ENCODE data around the gene KMT5B.

KMT5B gene

DNA sequence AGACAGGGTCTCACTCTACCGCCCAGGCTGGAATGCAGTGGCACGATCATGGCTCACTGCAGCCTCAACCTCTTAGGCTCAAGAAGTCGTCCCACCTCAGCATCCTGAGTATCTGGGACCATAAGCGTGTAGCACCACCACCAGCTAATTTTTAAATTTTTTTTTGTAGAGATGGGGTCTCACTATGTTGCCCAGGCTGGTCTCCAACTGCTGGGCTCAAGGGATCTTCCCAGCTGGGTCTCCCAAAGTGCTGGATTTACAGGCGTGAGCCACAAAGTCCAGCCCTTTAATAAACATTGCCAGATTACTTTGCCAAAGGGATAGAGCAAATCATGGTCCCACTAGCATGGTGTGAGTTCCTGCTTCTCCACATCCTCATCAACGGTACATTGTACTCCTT, 45.6 kb downstream of the KMT5B start:
- Histone ChIP-seq H3K36me3 (ENCODE audit: insufficient read depth) (no peaks in the 10 kb centered on the region; the same call in 1 of the 2 replicates), H4K20me1 (ENCODE audit: insufficient read depth) (no peaks in the 10 kb centered on the region), H3K27ac (no peak overlapping the region), H3K9ac (no peak overlapping the region), H3K4me2 (no peak overlapping the region), H3K79me2 (ENCODE audit: insufficient read depth, low read depth) (no peaks in the 10 kb centered on the region), H3K4me3 (IDR thresholded peaks at IDR 0.05; ENCODE audit: insufficient read depth, low read depth, low read length) (no peak overlapping the region), H2AFZ (ENCODE audit: low read depth) (no peak overlapping the region), H3K27me3 (ENCODE audit: insufficient read depth, low read depth) (no peaks in the 10 kb centered on the region), H3K4me1 (ENCODE audit: low read depth, poor library complexity, severe bottlenecking) (no peaks in the 10 kb centered on the region)
- TF ChIP-seq, protein P1, sequence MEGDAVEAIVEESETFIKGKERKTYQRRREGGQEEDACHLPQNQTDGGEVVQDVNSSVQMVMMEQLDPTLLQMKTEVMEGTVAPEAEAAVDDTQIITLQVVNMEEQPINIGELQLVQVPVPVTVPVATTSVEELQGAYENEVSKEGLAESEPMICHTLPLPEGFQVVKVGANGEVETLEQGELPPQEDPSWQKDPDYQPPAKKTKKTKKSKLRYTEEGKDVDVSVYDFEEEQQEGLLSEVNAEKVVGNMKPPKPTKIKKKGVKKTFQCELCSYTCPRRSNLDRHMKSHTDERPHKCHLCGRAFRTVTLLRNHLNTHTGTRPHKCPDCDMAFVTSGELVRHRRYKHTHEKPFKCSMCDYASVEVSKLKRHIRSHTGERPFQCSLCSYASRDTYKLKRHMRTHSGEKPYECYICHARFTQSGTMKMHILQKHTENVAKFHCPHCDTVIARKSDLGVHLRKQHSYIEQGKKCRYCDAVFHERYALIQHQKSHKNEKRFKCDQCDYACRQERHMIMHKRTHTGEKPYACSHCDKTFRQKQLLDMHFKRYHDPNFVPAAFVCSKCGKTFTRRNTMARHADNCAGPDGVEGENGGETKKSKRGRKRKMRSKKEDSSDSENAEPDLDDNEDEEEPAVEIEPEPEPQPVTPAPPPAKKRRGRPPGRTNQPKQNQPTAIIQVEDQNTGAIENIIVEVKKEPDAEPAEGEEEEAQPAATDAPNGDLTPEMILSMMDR (conservative IDR thresholded peaks at IDR 0.05; ENCODE audit: low read depth, low read length): no peak

DNA sequence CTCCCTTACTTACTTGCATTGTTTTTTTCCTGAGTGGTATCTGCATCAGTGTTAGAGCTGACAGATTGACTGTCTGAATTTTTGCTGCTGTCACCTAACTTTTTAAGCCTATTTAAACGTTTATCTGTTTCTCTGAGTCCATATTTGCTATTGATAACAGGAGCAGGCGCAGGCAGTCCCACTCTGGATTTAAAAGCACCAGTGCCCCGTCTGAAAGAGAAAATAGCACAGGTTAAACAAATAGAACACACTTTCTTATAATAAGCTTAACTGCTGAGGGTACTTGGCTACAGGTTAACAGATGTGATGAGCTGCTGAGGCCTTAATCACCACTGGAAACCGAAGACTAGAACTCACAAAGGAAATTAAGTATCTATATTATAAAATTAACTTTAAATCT, 46.1 kb downstream of the KMT5B start:
- H3K4me2 ChIP-seq: no peak overlapping the region

DNA sequence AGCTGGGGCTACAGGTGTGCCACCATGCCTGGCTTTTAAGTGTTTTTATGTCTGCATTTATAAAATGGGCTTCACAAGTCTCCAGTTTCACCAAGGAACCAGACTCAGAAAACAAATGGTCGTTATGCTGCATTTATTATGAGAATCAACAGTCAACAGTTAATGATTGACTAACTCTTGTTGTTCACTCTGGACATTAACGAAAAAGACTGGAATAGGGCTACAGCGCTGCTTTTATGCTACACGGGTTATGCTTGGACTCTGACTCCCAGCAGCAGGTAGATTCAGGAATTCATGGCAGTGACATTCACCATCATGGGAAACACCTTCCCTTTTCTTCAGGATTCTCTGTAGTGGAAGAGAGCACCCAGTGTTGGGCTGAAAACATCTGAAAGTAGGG, 47.5 kb downstream of the KMT5B start:
- Histone ChIP-seq H3K27me3 (ENCODE audit: insufficient read depth, low read depth) (no peaks in the 10 kb centered on the region), H2AFZ (ENCODE audit: low read depth) (no peak overlapping the region), H3K79me2 (ENCODE audit: insufficient read depth, low read depth) (no peaks in the 10 kb centered on the region), H3K4me1 (ENCODE audit: low read depth, poor library complexity, severe bottlenecking) (no peaks in the 10 kb centered on the region), H3K4me3 (IDR thresholded peaks at IDR 0.05; ENCODE audit: insufficient read depth, low read depth, low read length) (no peak overlapping the region), H3K4me2 (no peak overlapping the region), H3K36me3 (ENCODE audit: insufficient read depth) (no peaks in the 10 kb centered on the region; the same call in 1 of the 2 replicates), H4K20me1 (ENCODE audit: insufficient read depth) (no peaks in the 10 kb centered on the region), H3K9ac (no peak overlapping the region), H3K27ac (no peak overlapping the region)
- TF ChIP-seq, protein P1 (conservative IDR thresholded peaks at IDR 0.05; ENCODE audit: low read depth, low read length): no peak

More for the DNA sequence above, 46.1 kb downstream of the KMT5B start:
- H3K27ac ChIP-seq: no peak overlapping the region
- H3K4me3 ChIP-seq (IDR thresholded peaks at IDR 0.05; ENCODE audit: insufficient read depth, low read depth, low read length): no peak overlapping the region
- no peaks in the 10 kb centered on the region for H3K4me1 ChIP-seq (ENCODE audit: low read depth, poor library complexity, severe bottlenecking)
- H3K36me3 ChIP-seq (ENCODE audit: insufficient read depth): no peaks in the 10 kb centered on the region; the same call in 1 of the 2 replicates
- TF ChIP-seq, protein P1 (conservative IDR thresholded peaks at IDR 0.05; ENCODE audit: low read depth, low read length): no peak
- no peaks in the 10 kb centered on the region for H3K79me2 ChIP-seq (ENCODE audit: insufficient read depth, low read depth)
- no peaks in the 10 kb centered on the region for H4K20me1 ChIP-seq (ENCODE audit: insufficient read depth)
- H2AFZ ChIP-seq (ENCODE audit: low read depth): no peak overlapping the region
- no peak overlapping the region for H3K9ac ChIP-seq
- no peaks in the 10 kb centered on the region for H3K27me3 ChIP-seq (ENCODE audit: insufficient read depth, low read depth)

DNA sequence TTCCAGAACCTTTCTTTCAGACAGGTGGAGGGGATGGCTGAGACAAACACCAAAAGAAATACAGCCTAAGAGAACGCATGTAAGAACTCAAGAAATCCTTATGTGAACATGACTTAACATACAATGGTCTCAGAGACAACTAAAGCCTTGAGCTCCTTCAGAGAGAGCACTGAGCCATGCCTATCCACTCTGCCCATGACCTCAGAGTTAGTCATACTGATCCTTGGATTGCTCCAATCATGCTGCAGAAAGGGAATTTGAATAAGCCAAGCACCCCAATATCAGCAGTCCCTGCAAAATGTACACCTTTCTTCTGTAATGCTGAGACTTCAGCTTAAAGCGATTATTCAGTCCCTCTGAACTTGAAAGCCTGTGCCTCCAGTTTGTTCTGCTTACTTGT, 48.7 kb downstream of the KMT5B start:
- Histone ChIP-seq H2AFZ (ENCODE audit: low read depth) (no peak overlapping the region), H3K4me3 (IDR thresholded peaks at IDR 0.05; ENCODE audit: insufficient read depth, low read depth, low read length) (no peak overlapping the region), H3K27me3 (ENCODE audit: insufficient read depth, low read depth) (no peaks in the 10 kb centered on the region), H3K4me2 (no peak overlapping the region), H3K79me2 (ENCODE audit: insufficient read depth, low read depth) (no peaks in the 10 kb centered on the region), H4K20me1 (ENCODE audit: insufficient read depth) (no peaks in the 10 kb centered on the region), H3K4me1 (ENCODE audit: low read depth, poor library complexity, severe bottlenecking) (no peaks in the 10 kb centered on the region), H3K36me3 (ENCODE audit: insufficient read depth) (no peaks in the 10 kb centered on the region; the same call in 1 of the 2 replicates), H3K9ac (no peak overlapping the region), H3K27ac (no peak overlapping the region)
- TF ChIP-seq, protein P1 (conservative IDR thresholded peaks at IDR 0.05; ENCODE audit: low read depth, low read length): no peak
